ENCODE data around the gene STARD5. TPM values are rescaled to one million over a fixed set of nuclear protein-coding genes. Genes with fewer than 3 reads are reported as not detected.

Gene STARD5
- total RNA-seq, 2 experiments from 2014 or later, result 4.2 TPM

- POLR2A ChIA-PET, result interaction anchor here (0.6 to 1.2 kb wide), 2 partner anchors 12 to 16 kb away, joined by 3 read pairs; no protein-coding TSS in a partner anchor
- DNase-seq, result no peak
- Mint-ChIP-seq H3K27me3 (no peaks in the 10 kb centered on the region), H3K4me3 (no peak overlapping the region), H3K9me3 (peaks cover 6% of the 10 kb centered on the region), H3K36me3 (ENCODE audit: low read depth) (peaks cover 7% of the 10 kb centered on the region), H3K27ac (no peak overlapping the region), H3K4me1 (peaks cover 24% of the 10 kb centered on the region)
- CTCF ChIA-PET, result interaction anchor here (0.6 to 1.9 kb wide), 3 partner anchors 9 to 16 kb away, joined by 3 to 5 read pairs (median 4); no protein-coding TSS in a partner anchor
These were observed 42.0 kb downstream of the STARD5 start for GRCh38 chr15:81281766-81282605.

- H3K36me3 Mint-ChIP-seq (ENCODE audit: low read depth), result peaks cover 9% of the 10 kb centered on the region
- no peaks in the 10 kb centered on the region for H3K27me3 Mint-ChIP-seq
- DNase-seq, result no peak
- POLR2A ChIA-PET, result no interaction called here
- no peak overlapping the region for H3K4me3 Mint-ChIP-seq
- CTCF ChIA-PET, result interaction anchor here (0.9 to 1.9 kb wide), 2 partner anchors 10 to 15 kb away, joined by 3 to 5 read pairs; no protein-coding TSS in a partner anchor
- peaks cover 18% of the 10 kb centered on the region for H3K4me1 Mint-ChIP-seq
- peaks cover 6% of the 10 kb centered on the region for H3K9me3 Mint-ChIP-seq
- no peak overlapping the region for H3K27ac Mint-ChIP-seq
These were observed 42.5 kb downstream of the STARD5 start for GRCh38 chr15:81281456-81281735.

GRCh38 chr15:81280696-81281455, 43.1 kb downstream of the STARD5 start:
- Mint-ChIP-seq H3K4me1 (peaks cover 16% of the 10 kb centered on the region), H3K4me3 (no peak overlapping the region), H3K36me3 (ENCODE audit: low read depth) (peaks cover 9% of the 10 kb centered on the region), H3K27ac (no peak overlapping the region), H3K27me3 (no peaks in the 10 kb centered on the region), H3K9me3 (peaks cover 6% of the 10 kb centered on the region)
- CTCF ChIA-PET, result interaction anchor here (0.9 to 1.9 kb wide), 3 partner anchors 10 to 15 kb away, joined by 3 to 5 read pairs (median 4); no protein-coding TSS in a partner anchor
- POLR2A ChIA-PET, result interaction anchor here (0.9 to 1.5 kb wide), 2 partner anchors 18 to 21 kb away, joined by 3 read pairs; no protein-coding TSS in a partner anchor
- DNase-seq, result no peak

GRCh38 chr15:81279621-81280485, 44.1 kb downstream of the STARD5 start:
- H3K27me3 Mint-ChIP-seq, result no peaks in the 10 kb centered on the region
- POLR2A ChIA-PET, result interaction anchor here (0.7 to 1.5 kb wide), 7 partner anchors 10 to 28 kb away, joined by 3 to 5 read pairs (median 3); no protein-coding TSS in a partner anchor

GRCh38 chr15:81278306-81279029, 45.5 kb downstream of the STARD5 start:
- ChIA-PET POLR2A (interaction anchor here (1.0 to 1.4 kb wide), 2 partner anchors 8 to 15 kb away, joined by 3 to 4 read pairs; no protein-coding TSS in a partner anchor), CTCF (interaction anchor here (1.1 to 2.2 kb wide), 4 partner anchors 12 to 230 kb away, joined by 3 to 12 read pairs (median 4); no protein-coding TSS in a partner anchor)
- Mint-ChIP-seq H3K9me3 (peaks cover 6% of the 10 kb centered on the region), H3K27ac (no peak overlapping the region), H3K4me1 (peaks cover 20% of the 10 kb centered on the region), H3K4me3 (no peak overlapping the region), H3K27me3 (no peaks in the 10 kb centered on the region), H3K36me3 (ENCODE audit: low read depth) (peaks cover 9% of the 10 kb centered on the region)
- DNase-seq, result no peak

More at GRCh38 chr15:81279621-81280485, 44.1 kb downstream of the STARD5 start:
- CTCF ChIA-PET, result interaction anchor here (1.4 to 2.2 kb wide), 3 partner anchors 14 to 28 kb away, joined by 3 to 12 read pairs (median 4); no protein-coding TSS in a partner anchor
- H3K36me3 Mint-ChIP-seq (ENCODE audit: low read depth), result peaks cover 9% of the 10 kb centered on the region
- H3K9me3 Mint-ChIP-seq, result peaks cover 6% of the 10 kb centered on the region
- H3K4me1 Mint-ChIP-seq, result peaks cover 16% of the 10 kb centered on the region
- H3K27ac Mint-ChIP-seq, result no peak overlapping the region
- DNase-seq, result no peak
- no peak overlapping the region for H3K4me3 Mint-ChIP-seq

- H3K27me3 Mint-ChIP-seq, result no peaks in the 10 kb centered on the region
- no peak overlapping the region for H3K27ac Mint-ChIP-seq
- ChIA-PET POLR2A (interaction anchor here (1.4 kb wide), 1 partner anchor 16 kb away, joined by 4 read pairs; no protein-coding TSS in a partner anchor), CTCF (interaction anchor here (1.1 to 2.2 kb wide), 7 partner anchors 10 to 229 kb away, joined by 3 to 12 read pairs (median 4); no protein-coding TSS in a partner anchor)
- H3K9me3 Mint-ChIP-seq, result peaks cover 6% of the 10 kb centered on the region
- H3K36me3 Mint-ChIP-seq (ENCODE audit: low read depth), result peaks cover 9% of the 10 kb centered on the region
- H3K4me1 Mint-ChIP-seq, result peaks cover 20% of the 10 kb centered on the region
- no peak for DNase-seq
- no peak overlapping the region for H3K4me3 Mint-ChIP-seq
These were observed 46.1 kb downstream of the STARD5 start for GRCh38 chr15:81277851-81278250.

GRCh38 chr15:81276967-81277366, 47.0 kb downstream of the STARD5 start:
- POLR2A ChIA-PET, result no interaction called here
- no peak overlapping the region for H3K4me3 Mint-ChIP-seq
- H3K27me3 Mint-ChIP-seq, result no peaks in the 10 kb centered on the region
- CTCF ChIA-PET, result interaction anchor here (1.1 to 1.8 kb wide), 4 partner anchors 10 to 130 kb away, joined by 3 to 8 read pairs (median 4); no protein-coding TSS in a partner anchor
- H3K9me3 Mint-ChIP-seq, result peaks cover 6% of the 10 kb centered on the region
- H3K36me3 Mint-ChIP-seq (ENCODE audit: low read depth), result peaks cover 9% of the 10 kb centered on the region
- DNase-seq, result no peak
- H3K27ac Mint-ChIP-seq, result no peak overlapping the region
- peaks cover 20% of the 10 kb centered on the region for H3K4me1 Mint-ChIP-seq

- POLR2A ChIA-PET, result interaction anchor here (0.7 to 1.3 kb wide), 7 partner anchors 10 to 59 kb away, joined by 3 to 7 read pairs (median 4); no protein-coding TSS in a partner anchor
- peaks cover 9% of the 10 kb centered on the region for H3K36me3 Mint-ChIP-seq (ENCODE audit: low read depth)
- peaks cover 6% of the 10 kb centered on the region for H3K9me3 Mint-ChIP-seq
- no peaks in the 10 kb centered on the region for H3K27me3 Mint-ChIP-seq
- no peak overlapping the region for H3K4me3 Mint-ChIP-seq
- CTCF ChIA-PET, result interaction anchor here (0.6 to 5.8 kb wide), 23 partner anchors 9 to 318 kb away, joined by 3 to 84 read pairs (median 7); partner anchors contain the start of gene STARD5
- no peak for DNase-seq
- no peak overlapping the region for H3K27ac Mint-ChIP-seq
- H3K4me1 Mint-ChIP-seq, result peaks cover 20% of the 10 kb centered on the region
These were observed 48.1 kb downstream of the STARD5 start for GRCh38 chr15:81275711-81276392.

GRCh38 chr15:81274931-81275707, 48.8 kb downstream of the STARD5 start:
- peak; percentile 85 for DNase-seq
- ChIA-PET POLR2A (interaction anchor here (0.7 to 1.3 kb wide), 7 partner anchors 9 to 60 kb away, joined by 3 to 7 read pairs (median 4); no protein-coding TSS in a partner anchor), CTCF (interaction anchor here (0.7 to 5.8 kb wide), 23 partner anchors 9 to 206 kb away, joined by 3 to 84 read pairs (median 7); partner anchors contain the start of gene STARD5)
- Mint-ChIP-seq H3K36me3 (ENCODE audit: low read depth) (peaks cover 9% of the 10 kb centered on the region), H3K9me3 (peaks cover 6% of the 10 kb centered on the region), H3K27me3 (no peaks in the 10 kb centered on the region), H3K4me1 (peaks cover 20% of the 10 kb centered on the region), H3K4me3 (no peak overlapping the region), H3K27ac (peak overlapping the region; percentile 6)

- no peak for DNase-seq
- ChIA-PET POLR2A (interaction anchor here (1.3 kb wide), 1 partner anchor 20 kb away, joined by 3 read pairs; no protein-coding TSS in a partner anchor), CTCF (interaction anchor here (1.3 to 5.8 kb wide), 14 partner anchors 8 to 207 kb away, joined by 3 to 84 read pairs (median 12); partner anchors contain the start of gene STARD5)
- no peaks in the 10 kb centered on the region for H3K27me3 Mint-ChIP-seq
- H3K9me3 Mint-ChIP-seq, result peaks cover 6% of the 10 kb centered on the region
- H3K36me3 Mint-ChIP-seq (ENCODE audit: low read depth), result peaks cover 9% of the 10 kb centered on the region
- H3K27ac Mint-ChIP-seq, result peak overlapping the region; percentile 33
- peaks cover 23% of the 10 kb centered on the region for H3K4me1 Mint-ChIP-seq
- H3K4me3 Mint-ChIP-seq, result no peak overlapping the region
These were observed 49.7 kb downstream of the STARD5 start for GRCh38 chr15:81274255-81274654.
